HG03095 (cell line): ENCODE measurements around the gene KRT37.
"Not testable (repeated sequence)": the region's sequence is repeated elsewhere in the genome, so short reads cannot be mapped to it uniquely, and the experiment has no call there.

Experiments used
- ATAC-seq: cut with Tn5 transposase; IDR thresholded peaks from one replicate; pipeline ENCODE4 v1.9.1; 2021; ENCODE audit warnings: moderate library complexity; ENCODE audit not compliant: unreplicated experiment

The KRT37 gene

GRCh38 chr17:41437254-41437653 lies 12.9 kb upstream of the KRT37 start:
- ATAC-seq = no peak

DNA sequence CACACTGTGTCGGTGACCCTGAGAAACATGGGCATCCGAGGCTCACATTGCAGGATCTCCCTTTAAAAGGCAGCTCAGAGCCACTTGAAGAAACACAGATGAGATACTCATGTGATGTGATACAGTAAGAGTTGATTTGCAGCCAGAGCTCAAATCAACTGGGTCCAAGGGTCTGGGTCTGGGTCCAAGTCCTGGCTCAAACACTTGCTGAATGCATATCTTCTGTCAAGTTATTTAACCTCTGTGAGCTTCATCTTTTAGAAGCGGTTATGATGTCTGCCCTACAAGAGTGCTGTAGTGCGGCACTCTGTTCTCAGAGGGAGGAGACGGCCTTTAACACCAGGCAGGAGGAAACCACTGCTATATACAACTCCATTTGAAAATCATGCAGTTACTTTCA lies 10.0 kb upstream of the KRT37 start:
- no peak for ATAC-seq

DNA sequence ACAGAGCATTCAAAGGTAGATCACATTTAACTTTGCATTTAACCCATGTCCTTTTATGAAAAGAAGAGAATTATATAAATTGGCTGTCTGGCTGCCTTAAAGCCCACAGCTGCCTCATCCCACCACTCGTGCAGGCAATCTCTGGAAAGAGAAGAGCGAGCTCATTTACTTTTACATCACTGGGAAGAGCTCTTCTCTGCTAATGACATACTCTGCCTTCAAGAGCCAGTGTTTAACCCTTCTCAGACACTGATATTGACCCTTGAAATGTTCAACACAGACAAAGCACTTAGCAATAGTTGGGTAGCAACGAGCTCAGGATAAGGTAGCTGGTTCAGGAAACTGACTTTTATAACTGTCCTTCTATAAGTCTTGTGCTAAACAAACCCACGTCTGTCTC lies 9.6 kb upstream of the KRT37 start:
- ATAC-seq = no peak

- ATAC-seq = no peak
These were observed 9.2 kb upstream of the KRT37 start for GRCh38 chr17:41433586-41433985.

GRCh38 chr17:41430376-41430775 lies 6.0 kb upstream of the KRT37 start:
- not testable (repeated sequence) for ATAC-seq

DNA sequence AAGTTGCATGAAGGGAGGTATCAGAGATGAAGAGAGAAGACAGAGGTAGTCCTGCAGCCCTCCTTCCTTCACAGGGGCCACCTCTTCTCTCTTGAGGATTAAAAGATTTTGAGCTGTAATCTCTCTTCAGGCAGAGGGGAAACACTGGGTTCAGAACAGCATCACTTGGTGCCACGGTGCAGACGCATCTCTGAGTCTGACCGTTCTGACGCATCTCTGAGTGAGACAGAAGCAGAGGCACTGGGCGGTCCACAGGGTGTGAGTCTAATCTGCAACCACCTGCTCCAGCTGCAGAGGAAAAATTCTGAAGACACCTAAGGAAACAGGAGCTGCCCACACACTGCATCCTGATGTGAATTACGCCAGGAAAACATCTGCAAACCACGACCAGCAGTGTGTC lies 5.3 kb upstream of the KRT37 start:
- no peak for ATAC-seq

GRCh38 chr17:41428591-41429291 lies 4.4 kb upstream of the KRT37 start:
- no peak for ATAC-seq

DNA sequence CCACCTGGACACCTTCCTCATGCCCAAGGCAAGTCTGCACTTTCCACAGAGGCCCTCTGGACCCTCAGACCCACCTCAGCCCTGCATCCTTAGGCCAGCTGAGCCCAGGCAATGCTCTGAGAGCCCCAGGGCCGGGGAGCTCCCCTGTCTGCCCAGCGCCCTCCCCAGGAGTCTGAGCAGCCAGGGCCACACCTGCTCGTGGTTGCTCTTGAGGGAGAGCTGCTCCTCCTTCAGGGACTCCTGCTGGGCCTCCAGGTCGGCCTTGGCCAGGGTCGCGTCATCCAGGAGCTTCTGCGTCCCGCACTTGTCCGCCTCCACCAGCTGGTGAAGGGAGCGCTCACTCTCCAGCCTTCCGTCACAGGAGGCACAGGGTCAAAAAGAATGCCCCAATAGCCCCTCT lies 1.8 kb downstream of the KRT37 start:
- ATAC-seq = not testable (repeated sequence)

GRCh38 chr17:41421617-41422016 lies 2.8 kb downstream of the KRT37 start:
- no peak for ATAC-seq

DNA sequence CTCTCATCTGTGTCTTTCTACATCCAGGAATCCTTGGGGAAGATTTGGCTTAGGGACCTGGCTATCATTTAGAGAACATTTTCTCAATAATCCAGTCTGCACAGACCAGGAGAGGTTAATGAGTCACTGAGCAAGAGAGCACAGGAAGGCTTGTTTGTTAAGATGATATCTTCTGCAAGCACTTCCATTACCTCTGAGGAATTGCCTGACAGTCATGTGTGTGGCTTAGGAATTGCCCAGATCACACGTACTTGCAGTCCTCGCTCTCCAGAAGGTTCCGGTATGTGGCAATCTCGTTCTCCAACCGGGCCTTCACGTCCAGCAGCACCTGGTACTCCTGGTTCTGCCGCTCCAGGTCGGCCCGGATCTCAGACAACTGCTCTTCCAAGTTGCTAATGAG lies 3.3 kb downstream of the KRT37 start:
- no peak for ATAC-seq

DNA sequence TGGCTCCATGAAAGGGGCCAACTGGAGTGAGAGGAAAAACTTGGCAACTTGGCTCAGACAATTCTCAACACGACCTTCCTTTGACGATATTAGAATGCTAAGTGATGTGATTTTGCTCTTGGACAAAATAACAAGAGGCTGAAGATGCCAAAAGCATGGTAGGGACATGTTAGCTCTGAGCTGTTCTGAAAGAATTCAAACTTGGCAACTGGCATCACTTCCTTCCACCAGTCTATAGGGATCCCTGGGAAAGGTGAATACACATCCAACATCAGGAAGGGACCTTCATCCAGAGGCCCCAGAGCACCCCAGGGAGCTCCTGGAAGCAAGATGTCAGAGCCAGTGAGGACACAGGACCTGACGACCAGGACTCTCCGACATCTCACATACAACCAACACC lies 4.3 kb downstream of the KRT37 start:
- ATAC-seq = no peak

DNA sequence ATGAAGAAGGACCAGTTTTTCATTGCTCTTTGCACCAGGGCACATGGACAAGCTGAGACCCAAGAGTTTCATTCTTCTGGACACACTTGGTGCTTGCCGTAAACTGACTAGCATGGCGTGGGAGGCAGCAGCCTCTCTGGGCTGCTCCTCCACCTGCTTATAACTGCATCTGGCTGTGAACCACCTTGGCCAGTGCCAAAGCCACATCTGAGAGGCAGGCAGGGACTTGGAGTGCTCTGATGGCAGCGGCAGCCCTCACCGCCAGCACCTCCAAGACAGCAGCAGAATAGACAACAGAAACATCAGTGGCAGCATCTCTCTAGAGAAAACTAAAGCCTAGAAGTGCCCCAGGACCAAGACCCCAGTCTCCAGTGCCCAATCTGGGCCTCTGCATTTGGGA lies 4.7 kb downstream of the KRT37 start:
- no peak for ATAC-seq

DNA sequence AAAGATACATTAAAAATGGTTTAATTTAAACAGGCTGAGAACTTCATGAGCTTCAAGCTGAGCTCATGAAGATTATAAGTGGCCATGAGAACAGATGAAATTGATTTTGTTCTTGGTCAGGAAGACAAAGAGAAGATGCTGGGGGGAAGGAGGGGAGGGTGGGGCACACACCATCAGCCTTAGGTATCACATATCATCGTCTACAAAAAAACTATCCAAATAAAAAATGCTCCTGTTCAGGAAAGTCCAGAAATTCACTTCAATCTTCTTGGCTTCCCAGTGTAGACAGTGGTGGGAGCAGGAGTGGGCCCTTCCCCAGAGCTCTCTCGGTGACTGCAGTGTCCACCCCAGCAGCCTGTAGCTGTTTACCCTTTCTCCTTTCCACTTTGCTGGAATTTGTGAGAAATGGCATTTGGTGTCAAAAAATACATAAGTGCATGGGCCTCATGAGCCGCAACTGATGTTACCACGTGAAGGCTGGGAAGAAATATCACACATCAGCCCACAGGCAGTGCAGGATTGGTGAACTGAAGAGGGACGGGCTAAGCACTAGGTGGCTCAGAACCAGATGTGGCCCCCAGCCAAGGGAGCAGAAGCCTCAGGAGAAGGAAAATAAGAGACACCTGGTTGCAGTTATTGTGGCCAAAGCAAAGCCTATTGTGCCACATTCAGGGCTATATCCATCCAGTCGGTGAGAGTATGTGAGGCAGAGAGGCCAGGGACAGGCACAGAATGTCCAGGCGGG lies 6.1 kb downstream of the KRT37 start:
- no peak for ATAC-seq

GRCh38 chr17:41417576-41418015 lies 6.8 kb downstream of the KRT37 start:
- ATAC-seq = no peak

DNA sequence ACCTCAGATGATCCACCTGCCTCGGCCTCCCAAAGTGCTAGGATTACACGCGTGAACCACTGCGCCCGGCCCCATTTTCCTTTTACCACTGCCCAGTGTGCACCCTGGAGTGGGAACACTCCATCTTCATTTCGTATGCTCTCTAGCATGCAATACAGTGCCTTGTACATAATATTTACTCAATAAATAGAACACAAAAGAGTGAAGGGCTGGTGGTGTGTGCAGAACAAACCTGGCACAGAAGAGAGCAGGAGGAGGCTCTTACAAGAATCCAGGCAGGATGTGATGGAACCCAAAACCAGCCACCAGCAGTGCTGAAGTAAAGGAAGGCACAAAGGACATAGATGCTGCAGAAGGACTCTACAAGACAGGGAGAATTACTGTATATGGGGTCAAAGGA lies 7.3 kb downstream of the KRT37 start:
- ATAC-seq = no peak

- ATAC-seq = no peak
These were observed 7.9 kb downstream of the KRT37 start for GRCh38 chr17:41416479-41416878.

- no peak for ATAC-seq
These were observed 8.5 kb downstream of the KRT37 start for GRCh38 chr17:41415833-41416335.

- ATAC-seq = no peak
These were observed 9.0 kb downstream of the KRT37 start for GRCh38 chr17:41415411-41415810.

DNA sequence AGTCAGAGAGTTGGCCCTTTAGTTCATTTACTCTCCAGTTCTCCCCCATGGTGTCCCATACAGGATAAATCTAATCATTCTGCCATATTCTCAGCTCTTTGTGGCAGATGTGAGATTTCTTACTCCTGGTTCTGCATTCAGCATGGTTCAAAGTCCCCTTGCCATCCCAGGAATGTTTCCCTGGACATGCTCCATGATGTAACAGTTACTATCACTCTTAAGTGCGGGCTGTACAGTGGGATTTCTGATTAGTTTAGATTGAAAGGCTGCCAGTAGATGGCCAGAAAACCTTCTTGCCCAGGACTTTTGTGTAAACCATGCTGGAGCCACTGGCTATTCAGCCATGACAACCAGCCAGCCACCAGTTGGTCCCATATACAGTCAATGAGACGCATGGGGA lies 10.4 kb downstream of the KRT37 start:
- ATAC-seq = no peak

- ATAC-seq = no peak
These were observed 10.9 kb downstream of the KRT37 start for GRCh38 chr17:41413353-41413957.

DNA sequence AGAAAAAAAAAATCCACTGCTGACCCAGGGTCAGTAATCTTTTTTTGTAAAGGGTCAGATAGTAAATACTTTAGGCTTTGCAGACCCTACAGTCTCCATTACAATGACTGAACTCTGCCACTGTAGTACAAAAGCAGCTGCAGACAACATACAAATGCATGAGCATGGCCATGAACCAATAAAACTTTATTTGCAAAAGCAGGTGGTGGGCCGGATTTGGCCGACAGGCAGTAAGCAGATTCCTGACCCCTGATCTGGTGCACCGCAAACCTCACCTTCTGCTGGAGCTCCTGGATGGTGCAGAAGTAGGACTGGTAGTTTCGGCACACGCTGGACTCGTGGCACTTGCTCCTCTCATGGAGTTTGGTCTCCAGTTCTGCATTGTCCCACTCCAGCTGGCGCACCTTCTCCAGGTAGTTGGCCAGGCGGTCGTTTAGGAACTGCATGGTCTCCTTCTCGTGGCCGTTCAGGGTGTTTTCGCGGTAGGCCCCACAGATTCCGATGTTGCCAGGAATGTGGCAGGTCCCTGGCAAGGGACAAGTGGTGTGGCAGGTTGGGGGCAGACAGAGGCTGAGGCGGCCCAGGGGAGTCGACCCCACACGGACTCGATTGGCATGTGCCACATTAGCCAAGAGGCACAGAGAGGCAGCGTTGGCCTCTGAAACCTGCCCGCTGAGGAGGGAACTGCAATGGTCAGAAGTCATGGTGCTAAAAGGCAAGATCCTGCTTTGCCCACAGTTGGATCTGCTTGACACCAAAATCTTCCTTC lies 13.1 kb downstream of the KRT37 start:
- no peak for ATAC-seq
